SU-DHL-6 (cell line): ENCODE data around the gene TMEM200B.

Source experiments
- CTCF ChIP-seq: fragments of 200-600 bp; sonication (generic); IDR thresholded peaks from one replicate; pipeline ENCODE4 v1.5.1; 2017; ENCODE audit warnings: antibody characterized with exemption, mild to moderate bottlenecking, low read length, moderate library complexity; ENCODE audit not compliant: insufficient read depth, poor library complexity, severe bottlenecking
- EZH2phosphoT487 ChIP-seq: fragments of 200-600 bp; sonication (generic), shearing (Covaris generic); conservative IDR thresholded peaks from 2 replicates; pipeline ENCODE4 v1.6.1; 2018; ENCODE audit warnings: mild to moderate bottlenecking, antibody characterized with exemption, low read length, moderate library complexity, mixed read lengths

- TF ChIP-seq CTCF (no peak), EZH2phosphoT487 (no peak)
These were observed 20.5 kb upstream of the TMEM200B start for GRCh38 chr1:29144178-29144577.
